ENCODE data around the gene MBD4.
"Not testable (repeated sequence)": the region's sequence is repeated elsewhere in the genome, so short reads cannot be mapped to it uniquely, and the experiment has no call there.

The MBD4 gene

GRCh38 chr3:129439817-129440617 is at the start of gene MBD4, which contains the start of gene IFT122:
MBD4 (minus strand) TSS chr3:129439948; CDS start chr3:129439833, 115 bp downstream.
IFT122 (plus strand) TSS chr3:129440224; CDS start chr3:129440331, 107 bp downstream.
- peak; percentile 99 for DNase-seq

DNA sequence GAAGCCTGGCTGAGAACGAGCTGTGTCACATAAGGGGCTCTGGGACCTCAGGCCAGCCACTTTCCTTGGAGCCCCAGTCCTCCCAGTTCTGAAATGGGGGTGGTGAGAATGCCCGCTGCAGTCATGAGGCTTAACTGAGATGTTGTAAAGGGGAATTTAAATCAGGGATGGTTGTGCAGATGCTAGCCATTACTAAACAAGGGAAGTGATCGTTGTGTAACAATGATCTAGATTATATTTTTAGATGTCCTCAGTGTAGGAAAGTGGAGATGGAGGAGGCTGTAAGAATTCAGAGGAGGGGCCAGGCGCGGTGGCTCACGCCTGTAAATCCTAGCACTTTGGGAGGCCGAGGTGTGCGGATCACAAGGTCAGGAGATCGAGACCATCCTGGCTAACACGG is 49.5 kb upstream of the MBD4 start:
- DNase-seq: not testable (repeated sequence)

DNA sequence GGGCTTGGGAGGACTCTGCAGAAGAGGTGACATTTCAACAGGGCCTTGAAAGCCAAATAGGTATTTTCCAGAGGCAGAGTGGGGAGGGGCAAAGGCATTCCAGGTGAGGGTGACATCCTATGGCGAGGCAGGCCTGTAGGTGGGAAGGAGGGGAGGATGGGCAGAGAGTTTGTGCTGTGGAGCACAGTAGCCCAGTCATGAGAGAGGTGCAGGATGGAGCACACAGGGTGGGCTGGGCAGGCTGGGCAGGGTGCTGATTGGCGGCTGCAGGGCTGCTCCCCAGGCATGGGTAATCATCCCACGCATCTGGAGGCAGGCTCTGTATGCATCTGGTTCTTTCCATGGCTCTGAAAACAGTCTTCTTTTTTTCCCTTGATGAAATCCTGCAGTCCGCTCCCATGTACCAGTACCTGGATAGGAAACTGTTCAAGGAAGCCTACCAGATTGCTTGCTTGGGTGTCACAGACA is 48.2 kb upstream of the MBD4 start:
- DNase-seq: not testable (repeated sequence)

DNA sequence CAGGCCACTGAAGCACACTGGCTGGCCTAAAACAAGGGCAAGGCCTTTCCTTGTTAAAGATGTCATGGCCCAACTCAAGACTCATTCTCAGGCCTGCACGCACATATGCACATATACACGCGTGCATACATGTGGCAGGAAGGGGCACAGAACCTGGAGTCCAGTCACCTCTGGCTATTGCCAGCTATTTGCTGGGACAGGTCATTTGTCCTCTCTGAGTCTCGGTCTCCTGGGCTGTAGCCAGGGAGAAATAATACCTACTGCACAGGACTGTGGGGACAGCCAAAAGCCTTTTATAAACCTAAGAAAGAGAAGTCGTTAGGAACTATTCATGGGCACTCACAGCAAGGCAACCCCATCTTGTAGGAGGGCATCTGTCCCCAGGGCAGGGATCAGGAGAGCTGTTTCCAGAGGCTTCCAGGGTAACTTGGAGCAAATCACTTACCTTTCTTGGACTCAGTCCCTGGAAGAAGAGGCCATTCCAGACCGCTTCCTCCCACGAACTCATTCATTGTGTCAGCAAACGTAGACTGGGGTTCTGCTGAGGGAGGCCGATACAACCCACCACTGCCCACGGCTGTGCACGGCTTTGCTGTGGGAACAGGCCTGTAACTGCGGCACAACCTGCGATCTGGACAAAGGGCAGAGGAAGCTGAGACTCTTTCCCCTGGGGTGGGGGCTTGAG is 47.6 kb upstream of the MBD4 start:
- DNase-seq: no peak

DNA sequence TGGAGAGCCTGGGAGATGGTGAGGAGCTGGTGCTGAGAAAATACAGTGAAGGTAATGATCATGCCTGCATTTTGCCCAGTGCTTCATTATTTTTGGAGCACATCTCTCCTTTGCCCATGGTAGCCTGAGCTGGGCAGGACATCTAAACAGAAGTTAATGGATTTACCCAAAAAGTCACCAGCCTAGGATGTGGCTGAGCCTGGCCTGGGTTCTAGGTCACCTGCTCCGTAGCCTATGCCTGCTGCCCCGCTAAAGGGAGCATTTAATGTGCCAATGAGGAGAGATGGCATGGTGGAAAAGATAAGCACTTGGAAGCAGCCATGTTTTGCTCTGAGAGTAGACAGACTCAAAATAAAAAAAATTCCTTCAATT is 46.9 kb upstream of the MBD4 start:
- DNase-seq: no peak

DNA sequence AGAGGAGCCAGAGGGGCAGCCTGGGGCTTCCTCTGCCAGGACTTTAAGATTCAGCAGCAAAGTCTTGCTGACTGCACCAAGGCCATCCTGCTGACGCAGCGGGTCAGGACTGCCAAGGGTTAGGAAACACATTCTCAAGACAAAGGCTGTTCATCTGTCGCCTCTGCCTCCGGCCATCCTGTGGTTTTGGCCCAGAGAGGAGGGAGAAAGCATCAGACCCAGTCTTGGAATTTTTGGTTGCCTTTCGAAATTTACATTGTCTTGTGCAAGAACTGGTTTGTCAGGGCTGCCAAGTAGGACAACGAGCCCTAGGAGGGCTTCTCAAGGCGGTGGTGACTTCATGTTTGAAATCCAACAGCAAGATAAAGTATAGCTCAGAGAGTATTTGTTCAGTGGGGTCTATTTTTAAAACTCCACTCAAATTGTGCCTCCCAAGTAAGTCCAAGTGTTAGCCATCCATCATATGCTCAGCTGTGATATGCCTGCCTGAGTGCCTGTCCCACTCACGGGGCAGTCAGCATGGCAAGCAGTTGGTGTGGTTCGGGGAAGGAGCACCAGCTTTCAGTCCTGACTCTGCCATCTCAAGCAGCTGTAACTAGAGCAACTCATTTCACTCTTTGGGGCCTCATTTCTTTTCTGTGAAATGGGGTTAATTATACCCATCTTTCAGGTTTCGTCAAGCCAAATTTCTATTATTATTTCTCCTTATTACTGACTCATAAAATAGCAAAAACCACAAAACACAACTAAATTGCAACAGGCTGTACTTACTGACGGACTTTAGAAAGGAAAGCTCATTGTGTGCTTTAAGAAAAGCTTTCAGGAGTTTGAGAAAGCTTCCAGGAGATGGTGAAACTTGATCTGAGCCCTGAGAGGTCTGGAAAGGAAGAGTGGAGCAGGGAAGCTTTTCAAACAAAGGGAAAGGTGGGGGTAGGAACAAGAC is 46.2 kb upstream of the MBD4 start:
- DNase-seq: no peak

DNA sequence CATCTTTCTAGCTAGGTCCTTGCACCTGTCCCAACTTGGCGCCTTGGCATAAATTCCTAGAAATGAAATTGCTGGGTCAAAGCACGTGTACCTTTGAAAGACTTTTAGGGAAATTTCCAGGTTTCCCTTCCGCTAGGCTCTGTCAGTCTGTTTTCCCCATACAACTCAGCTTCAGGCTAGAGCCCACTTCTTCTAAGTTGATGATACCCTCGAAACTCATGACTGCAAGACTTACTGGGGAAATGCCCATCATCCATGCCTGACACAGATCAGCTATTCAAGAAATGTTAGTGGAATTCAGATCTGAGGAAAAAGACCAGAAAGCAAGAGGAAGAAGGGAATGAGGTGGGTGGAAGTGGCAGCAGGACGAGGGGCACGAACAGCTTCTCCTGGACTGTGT is 45.4 kb upstream of the MBD4 start:
- not testable (repeated sequence) for DNase-seq

DNA sequence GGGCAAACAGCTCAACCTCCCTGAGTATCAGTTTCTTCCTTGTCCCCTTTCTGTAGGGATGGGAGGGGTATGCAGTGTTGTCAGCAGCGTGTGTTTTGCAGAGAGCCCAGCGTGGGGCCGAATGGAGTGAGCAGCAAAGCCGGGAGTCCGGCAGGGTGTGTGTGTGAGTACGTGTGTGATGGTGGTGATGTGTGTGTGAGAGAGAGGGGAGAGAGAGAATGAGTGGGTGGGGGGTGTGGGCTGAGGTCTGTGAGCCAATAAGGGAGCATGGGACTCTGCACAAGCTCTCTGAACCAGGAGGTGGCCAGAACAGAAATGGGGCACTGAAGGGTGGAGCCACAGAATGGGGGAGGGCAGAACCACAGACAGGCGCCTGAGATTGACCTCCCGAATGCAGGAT is 44.1 kb upstream of the MBD4 start:
- DNase-seq: no peak

DNA sequence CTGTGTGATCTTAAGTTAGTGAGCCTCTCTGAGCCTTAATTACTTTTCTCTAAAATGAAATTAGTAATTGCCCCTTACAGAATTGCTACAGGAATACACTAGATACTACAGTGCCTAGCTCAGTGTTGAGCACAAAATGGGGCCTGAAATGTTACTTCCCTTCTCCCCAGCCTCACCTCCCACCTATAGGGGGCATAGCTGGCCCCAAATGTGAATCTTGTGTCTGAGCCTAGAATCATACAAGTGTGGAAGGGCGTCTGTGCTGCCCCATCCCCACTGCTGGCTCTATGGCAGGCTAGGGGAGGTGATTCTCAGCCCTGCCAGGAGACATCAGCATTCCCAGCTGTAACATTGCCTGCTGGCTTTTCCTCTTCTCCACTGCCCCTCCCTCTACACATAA is 43.0 kb upstream of the MBD4 start:
- DNase-seq: no peak

- DNase-seq: peak; percentile 46
Measured at GRCh38 chr3:129481766-129482332, 42.1 kb upstream of the MBD4 start.

- not testable (repeated sequence) for DNase-seq
Measured at GRCh38 chr3:129481225-129481765, 41.5 kb upstream of the MBD4 start.

DNA sequence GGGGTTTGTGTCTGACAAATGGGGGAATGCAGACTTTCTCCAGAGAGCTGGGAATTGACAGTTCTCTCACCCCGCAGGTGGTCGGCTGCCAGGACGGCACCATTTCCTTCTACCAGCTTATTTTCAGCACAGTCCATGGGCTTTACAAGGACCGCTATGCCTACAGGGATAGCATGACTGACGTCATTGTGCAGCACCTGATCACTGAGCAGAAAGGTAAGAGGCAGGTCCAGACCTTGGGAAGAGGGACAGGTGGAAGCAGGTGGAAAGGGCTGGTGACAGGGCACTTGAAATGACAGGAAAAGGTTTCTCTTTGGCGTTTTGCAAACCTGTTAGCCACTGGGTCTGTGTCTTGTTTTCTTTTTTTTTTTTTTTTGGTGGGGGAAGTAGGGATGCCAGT is 36.8 kb upstream of the MBD4 start:
- no peak for DNase-seq

DNA sequence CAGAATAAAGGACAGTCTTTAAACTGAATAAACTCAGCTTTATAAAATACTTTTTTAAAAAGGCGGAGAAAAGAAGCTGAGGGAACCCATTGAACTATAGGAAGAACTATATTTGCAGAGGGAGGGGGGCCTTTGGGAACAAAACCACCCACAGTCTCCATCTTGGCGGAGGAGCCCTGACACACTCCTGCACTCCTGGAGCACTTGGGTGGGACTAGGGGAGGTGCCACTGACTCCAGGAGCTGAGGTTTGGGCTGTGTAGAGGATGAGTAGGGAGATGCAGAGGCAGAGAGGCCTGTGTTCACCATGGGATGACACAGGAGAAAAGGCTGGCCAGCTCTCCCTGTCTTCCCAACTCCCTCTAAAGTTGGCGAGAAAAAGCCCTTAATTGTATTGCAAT is 36.1 kb upstream of the MBD4 start:
- no peak for DNase-seq

DNA sequence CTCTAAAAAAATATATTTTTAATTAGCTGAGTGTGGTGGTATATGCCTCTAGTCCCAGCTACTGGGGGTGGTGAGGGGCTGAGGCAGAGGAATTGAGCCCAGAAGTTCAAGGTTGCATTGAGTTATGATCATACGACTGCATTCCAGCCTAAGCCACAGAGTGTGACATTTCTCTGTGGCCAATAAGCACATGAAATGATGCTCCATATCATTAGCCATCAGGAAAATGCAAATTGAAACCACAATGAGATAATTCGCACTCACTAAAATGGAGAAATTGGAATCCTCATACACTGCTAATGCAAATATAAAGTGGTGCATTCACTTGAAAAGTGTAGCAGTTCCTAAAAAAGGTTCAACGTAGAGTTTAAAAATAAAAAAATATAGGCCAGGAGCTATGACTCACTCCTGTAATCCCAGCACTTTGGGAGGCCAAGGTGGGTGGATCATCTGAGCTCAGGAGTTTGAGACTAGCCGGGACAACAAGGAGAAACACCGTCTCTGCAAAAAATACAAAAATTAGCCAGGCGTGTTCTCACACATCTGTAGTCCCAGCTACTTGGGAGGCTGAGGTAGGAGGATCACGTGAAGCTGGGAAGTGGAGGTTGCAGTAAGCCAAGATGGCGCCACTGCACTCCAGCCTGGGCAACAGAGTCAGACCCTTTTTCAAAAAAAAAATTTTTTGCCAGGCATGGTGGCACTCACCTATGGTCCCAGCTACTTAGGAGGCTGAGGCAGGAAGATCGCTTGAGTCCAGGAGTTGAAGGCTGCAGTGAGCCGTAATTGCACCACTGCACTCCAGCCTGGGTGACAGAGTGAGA is 35.4 kb upstream of the MBD4 start:
- DNase-seq: no peak

DNA sequence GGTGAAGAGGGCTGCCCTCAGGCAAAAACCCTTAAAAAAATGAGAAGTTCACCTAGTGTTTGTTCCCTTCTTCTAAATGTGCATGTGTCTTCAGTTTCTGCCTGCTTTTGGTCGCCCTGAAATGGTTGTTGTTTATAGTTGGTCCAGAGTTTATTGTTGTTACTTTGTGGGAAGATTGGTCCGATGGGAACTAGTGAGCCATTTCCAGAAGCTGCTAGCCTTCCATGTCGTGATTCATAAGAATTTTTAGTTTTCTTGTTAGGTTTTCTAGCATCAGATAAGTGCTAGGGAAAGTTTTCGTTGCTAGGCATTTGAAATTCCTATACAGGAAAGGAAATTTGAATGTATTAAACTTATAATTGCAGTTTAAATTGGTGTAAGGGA is 34.0 kb upstream of the MBD4 start:
- DNase-seq: no peak

GRCh38 chr3:129473067-129473768 is 33.5 kb upstream of the MBD4 start:
- DNase-seq: no peak

DNA sequence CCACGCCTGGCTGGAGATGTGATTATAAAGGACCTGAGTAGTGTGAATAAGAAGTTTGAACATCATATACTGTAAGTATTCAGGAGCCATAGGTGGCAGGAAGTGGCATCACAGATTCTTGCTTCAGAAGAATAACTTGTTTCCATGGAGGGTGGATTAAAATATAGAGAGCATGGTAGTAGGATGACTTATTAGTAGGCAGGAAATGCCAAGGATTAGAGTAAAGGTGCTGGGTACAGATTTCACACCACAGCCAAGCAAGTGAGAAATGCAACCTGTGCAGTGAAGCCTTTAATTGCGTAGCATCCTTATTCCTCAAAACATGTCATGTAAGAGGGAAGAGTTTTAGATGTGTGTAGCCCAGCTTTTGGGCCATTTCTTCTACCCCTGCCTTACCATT is 31.1 kb upstream of the MBD4 start:
- DNase-seq: no peak

DNA sequence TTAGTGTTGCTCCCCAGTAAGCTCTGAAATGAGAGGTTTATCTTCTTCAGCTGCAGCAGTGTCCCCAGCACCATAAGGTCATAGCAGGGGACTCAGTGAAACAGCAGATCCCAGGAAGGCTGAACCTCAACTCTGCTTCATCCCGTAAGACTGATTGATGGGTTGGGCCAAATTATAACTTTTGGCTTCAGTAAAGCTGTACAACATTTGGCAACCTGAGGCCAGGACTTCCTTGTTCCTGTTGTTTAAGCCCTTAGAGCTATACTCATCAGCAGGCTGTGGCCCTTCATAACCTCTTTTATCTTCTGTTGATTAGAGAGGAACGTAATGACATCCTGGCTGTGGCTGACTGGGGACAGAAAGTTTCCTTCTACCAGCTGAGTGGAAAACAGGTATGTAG is 29.3 kb upstream of the MBD4 start:
- no peak for DNase-seq

GRCh38 chr3:129467932-129468331 is 28.2 kb upstream of the MBD4 start:
- DNase-seq: no peak

DNA sequence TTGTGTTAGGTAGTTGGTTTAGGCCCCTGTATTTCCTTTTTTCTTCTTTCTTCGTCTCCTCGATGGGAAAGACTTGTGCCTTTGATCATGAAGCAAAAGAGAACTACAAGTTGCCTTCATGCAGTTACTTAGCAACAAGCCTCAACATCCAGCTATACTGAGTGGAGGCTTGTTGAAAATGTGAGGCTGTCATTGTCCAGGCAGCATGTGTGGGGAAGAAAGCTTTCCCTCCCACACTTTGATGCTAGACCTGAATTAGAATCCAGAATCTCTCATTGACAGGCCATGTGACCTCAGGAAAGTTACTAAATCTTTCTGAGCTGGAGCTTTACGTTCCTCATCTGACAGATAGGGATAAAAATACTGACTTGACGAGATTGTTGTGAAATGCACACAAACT is 24.0 kb upstream of the MBD4 start:
- no peak for DNase-seq

GRCh38 chr3:129463094-129463493 is 23.3 kb upstream of the MBD4 start:
- no peak for DNase-seq
